H1 (cell line): ENCODE measurements around the gene SKAP1. TPM values are rescaled to one million over a fixed set of nuclear protein-coding genes. Genes with fewer than 3 reads are reported as not detected.
A peak's percentile ranks its signal among the peaks of the same experiment; 100 is the strongest.

Source experiments
- CBX8 ChIP-seq: fragments of 300-800, 300-1000 bp; sonication (generic); IDR thresholded peaks from 2 replicates; pipeline ENCODE4 v1.7.1; 2016; ENCODE audit warnings: low read depth, low read length, borderline replicate concordance
- JUND ChIP-seq: IDR thresholded peaks from 2 replicates; pipeline ENCODE4 v1.6.1; 2011; ENCODE audit warnings: mild to moderate bottlenecking, improper control_type of control experiment, low read length
- KDM4A ChIP-seq: IDR thresholded peaks from one replicate; pipeline ENCODE4 v1.7.1; 2012; ENCODE audit warnings: low read depth, mild to moderate bottlenecking, moderate library complexity, low read length, inconsistent platforms; ENCODE audit not compliant: severe bottlenecking
- polyA plus RNA-seq, 7 experiments: library from polyadenylated mRNA; depleted of rRNA in 3 of 7; stranded (reverse) in 5 of 7; unstranded in 2 of 7; fragments of >200 nt in 5 of 7; fragments of 200-250 nt in 2 of 7; gene quantifications; 1 replicate in 5 of 7; 2 replicates in 1 of 7; 4 replicates in 1 of 7; pipeline versions ENCODE4 v1.2.1 to v1.2.3, GENCODE V29; 2011 to 2013; ENCODE audit warnings: missing spikeins in 2 of 7, mixed read lengths in 2 of 7
- total RNA-seq: library from RNA; stranded (reverse); fragmentation: NEBNext Ultra II Directional; extraction: Animal tissue kit (Norgen Biotek cat#: 25700); gene quantifications from 2 replicates; pipeline ENCODE4 v1.2.1, GENCODE V29; 2021

The SKAP1 gene
- total and polyA plus RNA-seq, 2 of the 8 experiments (the other 6 are each of a cell fraction or from before 2014, with no cell fraction given): not detected

DNA sequence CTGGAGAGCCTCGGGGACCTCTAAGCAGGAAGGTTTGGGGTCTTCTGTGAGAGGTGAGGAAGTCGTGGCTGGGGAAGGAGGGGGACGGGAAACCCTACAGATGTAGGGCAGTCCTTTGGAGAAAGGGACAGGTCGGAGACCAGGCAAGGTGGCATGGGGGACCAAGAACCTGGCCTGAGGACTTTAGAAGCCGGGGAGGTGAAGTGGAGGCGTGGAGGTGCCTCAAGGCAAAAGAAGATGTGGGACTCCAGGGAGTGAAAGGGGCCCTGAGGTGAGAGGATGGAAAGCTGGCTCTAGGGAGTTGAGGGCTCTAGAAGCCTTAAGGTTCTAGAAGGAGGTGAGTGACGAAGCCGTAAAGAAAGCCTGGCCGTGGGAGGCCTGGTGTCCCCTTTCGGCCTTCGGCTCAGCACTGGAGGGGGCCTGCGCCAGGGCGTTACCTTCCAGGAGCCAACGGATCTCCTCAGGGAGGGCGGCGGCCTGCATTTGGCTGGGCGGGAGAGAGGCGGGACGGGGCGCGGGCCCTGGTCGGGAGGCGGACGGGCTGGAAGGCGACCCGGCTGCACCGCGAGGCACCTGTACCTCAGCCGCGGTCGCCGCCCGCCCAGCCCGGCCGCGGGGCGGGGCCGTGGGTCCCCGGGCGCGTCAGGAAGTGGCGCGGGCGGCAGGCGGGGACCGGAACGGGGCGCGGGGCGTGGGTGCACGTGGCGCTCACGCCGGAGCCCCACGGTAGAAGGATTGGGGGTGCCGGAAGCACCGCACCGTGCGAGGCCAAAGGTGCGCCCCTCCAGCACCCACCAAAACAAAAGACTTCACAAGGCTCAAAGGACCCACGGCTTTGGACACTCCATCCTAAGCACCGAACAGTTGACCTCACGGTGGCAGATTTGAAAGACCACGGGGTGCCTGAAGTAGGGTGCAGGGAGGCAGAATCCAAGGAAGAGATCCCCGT is at the start of gene SKAP1 (continued):
- peak; percentile 76 for TF ChIP-seq KDM4A
- no peak for TF ChIP-seq CBX8
- no peak for TF ChIP-seq JUND
